HUES64 (cell line): Measurements from ENCODE around the gene PRSS56.

Source experiments
- H3K27ac ChIP-seq: 2 replicates; pipeline ENCODE4 v1.7.0; 2013; ENCODE audit warnings: low read depth, low read length, inconsistent platforms
- H3K27me3 ChIP-seq: 2 replicates; pipeline ENCODE4 v1.6.1; 2013; ENCODE audit warnings: mild to moderate bottlenecking, low read length; ENCODE audit not compliant: insufficient read depth
- H3K36me3 ChIP-seq: 2 replicates; pipeline ENCODE4 v1.6.1; 2013; ENCODE audit warnings: mild to moderate bottlenecking, low read length; ENCODE audit not compliant: insufficient read depth
- H3K4me1 ChIP-seq: 2 replicates; pipeline ENCODE4 v1.6.1; 2013; ENCODE audit warnings: mild to moderate bottlenecking, low read length, moderate library complexity; ENCODE audit not compliant: insufficient read depth
- H3K4me3 ChIP-seq: 2 replicates; pipeline ENCODE4 v1.5.1; 2013; ENCODE audit warnings: mild to moderate bottlenecking, low read length, moderate library complexity
- H3K9ac ChIP-seq: 2 replicates; pipeline ENCODE4 v1.6.1; 2013; ENCODE audit warnings: mild to moderate bottlenecking, low read depth, low read length
- H3K9me3 ChIP-seq: 2 replicates; pipeline ENCODE4 v1.6.1; 2013; ENCODE audit warnings: low read depth, low read length; ENCODE audit not compliant: insufficient read depth
- WGBS: fragments of 150-250, 120-280 bp; methylation state at CpG from one replicate; pipeline ENCODE4 v1.1.7; 2013; ENCODE audit warnings: missing lambda C conversion rate; 5-methylcytosine and 5-hydroxymethylcytosine counted together

The PRSS56 gene

GRCh38 chr2:232496501-232497270, 23.5 kb upstream of the PRSS56 start:
- H3K4me1 ChIP-seq, result 0 out of 2 replicates have a peak, but pooled peaks cover under 1% of the 10 kb centered on the region
- no peak overlapping the region for H3K27ac ChIP-seq
- H3K9ac ChIP-seq, result no peak overlapping the region
- H3K9me3 ChIP-seq, result no peaks in the 10 kb centered on the region
- WGBS, result 84% methylated on average over 20 of the region's 20 CpGs
- H3K4me3 ChIP-seq, result no peak overlapping the region
- H3K27me3 ChIP-seq, result peaks cover 23% of the 10 kb centered on the region
- no peaks in the 10 kb centered on the region for H3K36me3 ChIP-seq

GRCh38 chr2:232497348-232497747, 22.8 kb upstream of the PRSS56 start:
- Histone ChIP-seq H3K36me3 (no peaks in the 10 kb centered on the region), H3K27me3 (peaks cover 28% of the 10 kb centered on the region)
- WGBS, result 68% methylated on average over 13 of the region's 13 CpGs

DNA sequence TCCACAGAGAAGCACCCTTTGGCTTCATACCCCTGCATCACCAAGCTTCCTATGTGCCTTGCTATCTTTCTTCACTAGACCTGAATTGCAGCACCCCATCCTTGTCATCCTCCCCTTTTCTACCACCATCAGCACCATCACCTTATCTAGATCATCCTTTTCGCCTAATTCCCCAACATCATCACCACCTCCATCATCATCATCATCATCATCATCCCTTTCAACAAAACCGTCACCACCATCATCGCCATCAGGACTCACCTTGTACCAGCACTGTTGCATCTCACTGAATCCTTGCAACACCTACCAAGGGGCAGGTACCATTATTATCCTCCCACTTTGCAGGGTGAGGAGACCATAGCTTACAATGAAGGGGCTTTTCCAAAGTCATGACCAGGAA, 21.7 kb upstream of the PRSS56 start:
- peaks cover 6% of the 10 kb centered on the region; the same call in 1 of the 2 replicates for H3K4me1 ChIP-seq
- no peak overlapping the region for H3K4me3 ChIP-seq
- no peaks in the 10 kb centered on the region for H3K36me3 ChIP-seq
- 94% methylated on average over 3 of the region's 3 CpGs for WGBS
- H3K9me3 ChIP-seq, result no peaks in the 10 kb centered on the region
- peaks cover 38% of the 10 kb centered on the region for H3K27me3 ChIP-seq
- no peak overlapping the region for H3K27ac ChIP-seq
- no peak overlapping the region for H3K9ac ChIP-seq

More at GRCh38 chr2:232497348-232497747, 22.8 kb upstream of the PRSS56 start:
- 0 out of 2 replicates have a peak, but pooled peaks cover 3% of the 10 kb centered on the region for H3K4me1 ChIP-seq
- no peaks in the 10 kb centered on the region for H3K9me3 ChIP-seq
- no peak overlapping the region for H3K4me3 ChIP-seq
- no peak overlapping the region for H3K9ac ChIP-seq
- no peak overlapping the region for H3K27ac ChIP-seq

- Histone ChIP-seq H3K9ac (no peak overlapping the region), H3K36me3 (no peaks in the 10 kb centered on the region), H3K4me3 (no peak overlapping the region), H3K9me3 (no peaks in the 10 kb centered on the region), H3K27ac (no peak overlapping the region), H3K4me1 (peaks cover 16% of the 10 kb centered on the region), H3K27me3 (peaks cover 67% of the 10 kb centered on the region)
- 68% methylated on average over 9 of the region's 9 CpGs for WGBS
Measured at GRCh38 chr2:232501331-232501771, 18.8 kb upstream of the PRSS56 start.

DNA sequence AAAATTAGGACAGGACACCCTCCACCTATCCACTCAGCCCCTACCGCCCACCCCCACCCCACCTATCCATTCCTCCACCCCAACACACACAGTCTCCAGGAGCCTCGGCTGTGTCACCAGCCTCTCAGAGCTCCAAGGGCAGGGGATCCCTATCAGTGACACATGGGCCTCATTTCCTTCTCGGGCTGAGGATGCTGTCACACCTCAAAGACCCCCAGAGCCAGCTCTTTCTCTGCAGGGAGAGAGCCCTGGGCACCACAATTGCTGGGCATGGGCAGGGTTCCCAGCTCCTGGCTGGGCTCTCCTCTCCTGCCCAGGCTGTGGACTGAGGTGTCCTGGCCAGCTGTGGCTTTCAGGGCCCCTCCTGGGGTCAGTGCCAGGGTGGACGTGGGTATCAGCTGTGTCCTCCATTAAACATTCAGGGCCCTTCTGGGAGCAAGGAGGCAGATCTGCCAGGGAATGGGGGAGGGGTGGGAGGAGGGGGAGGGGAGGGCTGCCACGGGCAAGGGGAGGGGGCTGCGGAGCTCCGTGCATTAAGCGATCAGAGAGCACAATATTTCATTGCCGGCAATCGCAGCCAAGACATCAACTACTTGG, 18.3 kb upstream of the PRSS56 start:
- Histone ChIP-seq H3K36me3 (no peaks in the 10 kb centered on the region), H3K9me3 (no peaks in the 10 kb centered on the region), H3K4me3 (peak overlapping the region; percentile 66), H3K4me1 (peaks cover 16% of the 10 kb centered on the region), H3K27me3 (peaks cover 73% of the 10 kb centered on the region), H3K9ac (no peak overlapping the region), H3K27ac (no peak overlapping the region)
- WGBS, result 27% methylated on average over 10 of the region's 10 CpGs

DNA sequence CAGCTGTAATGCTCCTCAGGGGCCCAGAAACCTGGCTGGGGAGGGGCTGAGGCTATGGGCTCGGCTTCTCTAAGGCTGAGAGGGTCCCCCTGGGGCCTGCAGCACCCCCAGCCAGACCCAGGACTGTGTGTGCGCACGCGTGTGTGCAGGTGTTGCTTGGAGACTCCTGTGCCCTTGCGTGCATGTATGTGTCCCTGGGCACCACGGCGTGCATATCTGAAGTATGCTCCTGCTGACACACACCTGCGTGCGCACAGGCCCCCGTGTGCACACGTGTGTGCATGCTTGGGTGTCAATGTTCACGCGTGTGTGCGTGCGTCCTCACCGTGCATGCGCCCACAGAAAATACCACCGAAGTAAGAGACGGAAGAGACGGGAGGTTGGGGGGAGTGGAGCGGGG, 17.7 kb upstream of the PRSS56 start:
- Histone ChIP-seq H3K9me3 (no peaks in the 10 kb centered on the region), H3K27me3 (peaks cover 78% of the 10 kb centered on the region), H3K27ac (no peak overlapping the region), H3K4me1 (peaks cover 16% of the 10 kb centered on the region), H3K4me3 (peak overlapping the region; percentile 66), H3K9ac (no peak overlapping the region; the same call in 1 of the 2 replicates), H3K36me3 (no peaks in the 10 kb centered on the region)
- 3% methylated on average over 15 of the region's 21 CpGs for WGBS

DNA sequence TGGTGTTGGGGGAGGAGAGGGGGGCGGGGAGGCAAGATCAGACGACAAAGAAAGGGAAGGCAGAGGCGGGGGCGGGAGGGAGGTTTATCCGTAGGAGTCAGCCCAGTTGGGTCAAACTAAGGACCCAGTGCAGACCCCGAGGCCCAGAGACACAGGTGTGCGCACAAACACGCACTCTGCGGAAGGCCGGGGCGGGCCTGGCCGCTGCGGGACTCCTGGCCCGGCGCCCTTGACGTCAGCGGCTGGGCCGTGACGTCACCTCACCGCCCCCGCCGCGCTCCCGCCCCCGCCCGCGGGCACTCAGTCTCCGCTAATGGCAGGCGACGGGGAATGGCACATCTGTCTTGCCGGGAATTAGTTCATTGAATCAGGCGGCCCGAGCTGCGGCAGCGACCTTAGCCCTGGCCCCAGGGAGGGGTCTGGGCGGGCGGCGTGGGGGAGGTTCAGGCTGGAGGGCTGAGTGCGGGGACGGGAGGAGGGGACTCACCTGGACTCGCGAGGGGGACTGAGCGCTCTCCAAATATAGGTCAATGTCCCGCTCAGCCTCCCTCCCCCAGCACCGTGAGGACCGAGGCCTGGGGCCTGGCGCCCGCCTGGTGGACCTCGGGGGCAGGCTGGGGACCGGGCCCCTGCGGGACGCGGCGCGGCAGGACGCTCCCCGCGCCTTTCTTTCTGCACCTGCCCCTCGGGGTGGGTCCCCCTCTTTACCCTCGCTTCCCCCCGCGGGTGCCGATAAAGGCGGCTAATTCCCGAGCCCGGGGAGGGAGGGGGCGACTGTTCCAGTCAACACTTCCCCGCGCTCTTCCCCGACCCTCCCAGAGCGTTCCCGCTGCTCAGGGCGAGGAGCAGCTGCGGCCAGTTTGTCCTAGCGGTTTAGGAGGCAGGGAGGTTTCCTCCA, 17.0 kb upstream of the PRSS56 start:
- H3K9me3 ChIP-seq, result no peaks in the 10 kb centered on the region
- peak overlapping the region; percentile 66 for H3K4me3 ChIP-seq
- peaks cover 81% of the 10 kb centered on the region for H3K27me3 ChIP-seq
- H3K36me3 ChIP-seq, result no peaks in the 10 kb centered on the region
- 1% methylated on average over 75 of the region's 75 CpGs for WGBS
- H3K9ac ChIP-seq, result no peak overlapping the region
- H3K27ac ChIP-seq, result no peak overlapping the region
- peaks cover 16% of the 10 kb centered on the region for H3K4me1 ChIP-seq

GRCh38 chr2:232503809-232504323, 16.3 kb upstream of the PRSS56 start:
- Histone ChIP-seq H3K36me3 (no peaks in the 10 kb centered on the region), H3K27ac (no peak overlapping the region), H3K27me3 (peaks cover 81% of the 10 kb centered on the region), H3K9me3 (no peaks in the 10 kb centered on the region), H3K4me1 (peaks cover 16% of the 10 kb centered on the region), H3K9ac (no peak overlapping the region), H3K4me3 (peak overlapping the region; percentile 66)
- 21% methylated on average over 16 of the region's 16 CpGs for WGBS

GRCh38 chr2:232504438-232504837, 15.8 kb upstream of the PRSS56 start:
- no peaks in the 10 kb centered on the region for H3K36me3 ChIP-seq
- peaks cover 16% of the 10 kb centered on the region for H3K4me1 ChIP-seq
- peaks cover 79% of the 10 kb centered on the region for H3K27me3 ChIP-seq
- H3K27ac ChIP-seq, result no peak overlapping the region
- H3K9ac ChIP-seq, result no peak overlapping the region
- WGBS, result 86% methylated on average over 2 of the region's 2 CpGs
- no peak overlapping the region for H3K4me3 ChIP-seq
- no peaks in the 10 kb centered on the region for H3K9me3 ChIP-seq

GRCh38 chr2:232505856-232506255, 14.3 kb upstream of the PRSS56 start:
- H3K9me3 ChIP-seq, result no peaks in the 10 kb centered on the region
- no peak overlapping the region for H3K4me3 ChIP-seq
- no peak overlapping the region for H3K9ac ChIP-seq
- no peak overlapping the region for H3K27ac ChIP-seq
- no peaks in the 10 kb centered on the region for H3K36me3 ChIP-seq
- H3K27me3 ChIP-seq, result peaks cover 70% of the 10 kb centered on the region
- 30% methylated on average over 10 of the region's 10 CpGs for WGBS
- H3K4me1 ChIP-seq, result peaks cover 16% of the 10 kb centered on the region
